ENCODE results near the gene RASGEF1B.

GRCh38 chr4:81429031-81429430, 42.7 kb downstream of the RASGEF1B start:
- no peak for TF ChIP-seq CTCF (IDR thresholded peaks at IDR 0.05; ENCODE audit: poor library complexity)
- TF ChIP-seq EZH2 (IDR thresholded peaks at IDR 0.05; ENCODE audit: borderline replicate concordance), result no peak
- TF ChIP-seq EZH2phosphoT487 (IDR thresholded peaks at IDR 0.05; ENCODE audit: low read depth, severe bottlenecking, unreplicated experiment), result no peak
